ENCODE data around the gene MRPL36.

The MRPL36 gene

DNA sequence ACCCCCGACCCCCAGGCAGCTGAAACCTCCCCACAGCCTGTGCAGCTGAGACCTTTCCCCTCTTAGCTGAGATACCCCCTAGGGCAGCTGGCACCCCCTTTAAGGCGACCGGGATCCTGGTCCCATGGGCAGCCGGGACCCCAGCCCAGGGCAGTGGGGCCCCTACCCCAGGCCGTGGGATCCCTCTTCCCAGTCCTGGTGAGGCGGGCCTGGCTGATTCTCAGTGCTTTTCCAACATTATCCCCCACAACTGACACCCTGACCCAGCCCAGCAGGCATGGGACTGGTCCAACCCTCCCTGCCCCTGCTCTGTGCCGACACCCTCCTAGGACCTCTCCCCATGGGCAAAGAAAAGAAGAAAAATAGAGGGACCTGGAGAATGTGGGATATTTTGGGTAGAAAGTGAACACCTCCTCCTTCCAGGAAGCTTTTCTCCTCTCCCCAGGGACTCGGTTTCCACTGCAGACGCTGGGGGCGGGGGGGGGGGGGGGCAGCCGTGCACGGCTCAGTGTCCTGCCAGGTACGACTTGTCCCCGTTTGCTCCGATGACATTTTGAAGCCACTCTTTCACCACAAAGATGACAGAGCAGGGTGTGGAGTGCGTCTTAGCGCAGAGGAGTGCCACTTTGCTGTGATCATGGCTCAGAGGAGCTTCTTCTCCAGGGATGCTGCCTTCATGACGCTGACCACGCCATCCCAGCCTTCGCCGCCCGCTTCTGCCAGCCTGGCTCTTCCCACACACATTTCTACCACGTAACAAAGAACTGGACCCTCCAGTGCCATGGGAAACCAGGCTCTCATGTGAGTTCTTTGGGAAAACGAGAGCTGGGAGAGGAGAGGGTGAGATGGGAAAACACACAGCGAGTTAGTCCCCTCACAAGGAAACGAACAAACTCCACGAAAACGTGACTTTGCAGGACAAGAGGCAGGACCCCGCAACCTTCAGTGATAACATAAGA, 47.5 kb downstream of the MRPL36 start:
- H3K36me3 Mint-ChIP-seq: no peaks in the 10 kb centered on the region
- H3K4me3 Mint-ChIP-seq: no peak overlapping the region
- no peaks in the 10 kb centered on the region for H3K9me3 Mint-ChIP-seq
- peaks cover 42% of the 10 kb centered on the region for H3K27me3 Mint-ChIP-seq
- no peak overlapping the region for H3K27ac Mint-ChIP-seq
- H3K4me1 Mint-ChIP-seq: no peaks in the 10 kb centered on the region
- no peak for ATAC-seq

DNA sequence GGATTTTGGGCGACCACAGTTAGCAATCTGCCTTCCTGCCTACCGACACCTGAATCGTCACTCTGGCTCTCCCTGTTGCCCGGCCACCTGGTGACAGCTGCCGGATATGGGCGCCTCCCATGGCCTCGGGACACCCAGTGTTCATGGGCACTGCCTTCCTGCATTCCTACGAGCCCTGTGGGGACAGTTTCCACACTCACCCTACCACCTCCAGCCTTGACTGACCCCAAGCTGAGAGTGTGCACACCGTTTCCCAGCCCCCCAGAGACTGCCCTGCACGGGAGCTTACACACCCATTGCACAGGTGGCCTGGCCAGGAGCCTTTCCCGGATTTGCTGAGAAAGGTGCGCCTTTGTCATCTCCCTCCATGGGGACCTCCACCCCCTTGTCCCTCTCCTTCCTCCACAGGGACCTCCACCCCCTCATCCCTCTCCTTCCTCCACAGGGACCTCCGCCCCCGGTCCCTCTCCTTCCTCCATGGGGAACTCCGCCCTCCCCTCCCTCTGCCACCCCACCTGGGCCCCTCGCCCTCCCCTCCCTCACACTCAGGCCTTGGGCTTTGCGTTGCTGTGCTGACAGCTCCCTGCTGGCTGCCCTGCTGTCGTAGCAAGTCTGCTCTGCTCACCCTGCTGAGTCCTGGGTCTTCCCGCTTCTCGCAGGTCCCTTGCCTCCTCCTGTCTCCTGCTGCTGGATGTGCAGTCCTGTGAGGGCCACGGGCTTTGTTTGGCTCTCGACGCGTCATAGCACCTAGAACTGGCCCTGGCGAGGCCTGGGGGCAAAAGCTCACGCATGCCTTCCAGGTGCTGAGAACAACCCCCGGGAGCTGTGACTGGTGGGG, 48.4 kb downstream of the MRPL36 start:
- ATAC-seq: no peak
- Mint-ChIP-seq H3K36me3 (no peaks in the 10 kb centered on the region), H3K27ac (no peak overlapping the region), H3K9me3 (no peaks in the 10 kb centered on the region), H3K4me1 (no peaks in the 10 kb centered on the region), H3K27me3 (peaks cover 46% of the 10 kb centered on the region), H3K4me3 (no peak overlapping the region)

DNA sequence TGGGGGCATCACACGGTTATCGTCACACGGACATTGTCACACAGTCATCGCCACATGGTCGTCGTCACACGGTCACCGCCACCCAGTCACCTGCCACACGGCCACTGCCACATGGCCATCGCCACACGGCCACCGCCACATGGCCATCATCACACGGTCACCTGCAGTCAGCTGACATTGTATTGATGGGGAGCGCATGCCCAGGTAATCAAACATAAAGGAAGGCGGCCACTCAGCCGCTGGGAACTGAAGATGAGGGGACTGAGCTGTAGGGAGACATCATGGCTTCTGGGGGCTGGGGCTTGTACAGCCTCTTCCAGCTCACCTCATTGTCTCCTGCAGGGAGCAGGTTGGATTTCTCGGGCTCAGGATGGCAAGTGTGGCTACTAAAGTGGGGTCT, 49.2 kb downstream of the MRPL36 start:
- no peak overlapping the region for H3K4me3 Mint-ChIP-seq
- no peaks in the 10 kb centered on the region for H3K9me3 Mint-ChIP-seq
- H3K27me3 Mint-ChIP-seq: peaks cover 53% of the 10 kb centered on the region
- no peak overlapping the region for H3K27ac Mint-ChIP-seq
- H3K4me1 Mint-ChIP-seq: no peaks in the 10 kb centered on the region
- ATAC-seq: no peak
- no peaks in the 10 kb centered on the region for H3K36me3 Mint-ChIP-seq

DNA sequence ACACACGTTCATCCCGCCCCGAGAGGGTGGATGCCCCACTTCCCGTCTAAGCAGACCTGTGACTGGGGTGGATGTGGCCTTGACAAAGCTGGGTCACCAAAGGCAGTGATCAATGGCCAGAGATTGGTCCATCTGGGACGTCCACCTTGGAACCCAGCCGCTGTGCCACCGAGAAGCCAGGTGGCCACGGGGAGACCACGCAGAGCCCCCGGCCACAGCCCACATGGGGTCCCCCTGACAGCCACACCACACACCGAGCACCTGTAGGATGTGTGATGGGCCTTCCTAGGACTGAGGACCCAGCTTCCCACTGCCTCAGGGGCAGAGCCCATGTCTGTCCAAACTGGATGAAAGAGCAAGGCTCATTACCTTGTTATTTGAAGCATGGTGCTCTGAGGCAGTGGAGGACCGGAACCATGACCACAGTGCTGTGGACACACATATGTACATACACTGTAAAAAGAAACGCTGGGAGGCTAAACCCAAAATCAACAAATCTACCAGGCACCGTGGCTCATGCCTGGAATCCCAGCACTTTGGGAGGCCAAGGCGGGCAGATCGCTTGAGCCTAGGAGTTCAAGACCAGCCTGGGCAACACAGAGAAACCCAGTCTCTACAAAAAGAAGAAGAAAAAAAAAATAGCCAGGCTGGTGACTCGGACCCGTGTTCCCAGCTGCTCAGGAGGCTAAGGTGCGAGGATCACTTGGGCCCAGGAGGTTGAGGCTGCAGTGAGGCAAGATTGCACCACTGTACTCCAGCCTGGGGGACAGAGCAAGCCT, 50.1 kb downstream of the MRPL36 start:
- ATAC-seq: no peak
- H3K4me3 Mint-ChIP-seq: no peak overlapping the region

DNA sequence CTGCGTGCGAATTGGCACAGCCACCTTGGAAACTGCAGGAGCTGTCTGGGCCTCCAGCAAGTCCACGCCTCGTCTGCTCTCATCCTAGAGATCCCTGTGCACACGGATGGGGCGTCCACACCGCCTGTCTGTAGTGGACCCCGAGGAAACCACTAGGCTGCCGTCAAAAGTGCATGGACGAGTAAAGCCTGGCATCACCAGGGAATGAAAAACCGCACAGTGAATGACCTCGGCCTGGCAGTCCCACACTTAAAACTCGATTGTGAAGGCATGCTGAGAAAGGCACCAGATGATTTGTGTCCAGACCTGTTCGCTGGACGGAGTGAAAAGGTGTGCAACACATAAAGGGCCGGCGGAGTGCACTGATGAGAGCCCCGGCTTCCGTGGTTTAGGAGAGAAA, 50.8 kb downstream of the MRPL36 start:
- H3K27me3 Mint-ChIP-seq: peaks cover 62% of the 10 kb centered on the region
- H3K27ac Mint-ChIP-seq: no peak overlapping the region
- H3K4me3 Mint-ChIP-seq: no peak overlapping the region
- no peaks in the 10 kb centered on the region for H3K9me3 Mint-ChIP-seq
- no peaks in the 10 kb centered on the region for H3K4me1 Mint-ChIP-seq
- no peak for ATAC-seq
- H3K36me3 Mint-ChIP-seq: no peaks in the 10 kb centered on the region

More for the DNA sequence above, 50.1 kb downstream of the MRPL36 start:
- no peaks in the 10 kb centered on the region for H3K4me1 Mint-ChIP-seq
- peaks cover 62% of the 10 kb centered on the region for H3K27me3 Mint-ChIP-seq
- H3K27ac Mint-ChIP-seq: no peak overlapping the region
- no peaks in the 10 kb centered on the region for H3K36me3 Mint-ChIP-seq
- no peaks in the 10 kb centered on the region for H3K9me3 Mint-ChIP-seq
